Neural cell (in vitro differentiated cells): ENCODE measurements around the gene TNS3.

Experiments
- EP300 ChIP-seq: fragments of 450-650 bp; conservative IDR thresholded peaks from 2 replicates; pipeline ENCODE4 v1.6.1; 2014; ENCODE audit warnings: antibody characterized with exemption, mild to moderate bottlenecking, moderate library complexity; ENCODE audit not compliant: poor library complexity, severe bottlenecking
- EZH2 ChIP-seq: fragments of 200-600, 300-800 bp; shearing (Covaris generic), sonication (generic); IDR thresholded peaks from 2 replicates; pipeline ENCODE4 v1.6.1; 2014; ENCODE audit warnings: antibody characterized with exemption, low read length, borderline replicate concordance, mild to moderate bottlenecking; ENCODE audit not compliant: insufficient read depth, poor library complexity, severe bottlenecking
- MXI1 ChIP-seq: fragments of 450-650 bp; conservative IDR thresholded peaks from 2 replicates; pipeline ENCODE4 v1.6.1; 2014; ENCODE audit warnings: antibody characterized with exemption, mild to moderate bottlenecking; ENCODE audit not compliant: poor library complexity, severe bottlenecking
- POLR2AphosphoS5 ChIP-seq: IDR thresholded peaks from 2 replicates; pipeline ENCODE4 v1.6.1; 2012
- RAD21 ChIP-seq: fragments of 450-650 bp; conservative IDR thresholded peaks from 2 replicates; pipeline ENCODE4 v1.6.1; 2014; ENCODE audit warnings: antibody characterized with exemption, mild to moderate bottlenecking, moderate library complexity
- TAF1 ChIP-seq: IDR thresholded peaks from 2 replicates; pipeline ENCODE4 v1.6.1; 2012; ENCODE audit warnings: low read depth
- TF ChIP-seq, protein P1 (sequence below): fragments of 450-650 bp; IDR thresholded peaks from 2 replicates; pipeline ENCODE4 v1.5.1; 2014; ENCODE audit warnings: antibody characterized with exemption, mild to moderate bottlenecking, moderate library complexity; ENCODE audit not compliant: poor library complexity, severe bottlenecking
- TF ChIP-seq, protein P2 (sequence below): IDR thresholded peaks from 2 replicates; pipeline ENCODE4 v1.6.1; 2012; ENCODE audit warnings: borderline replicate concordance

DNA sequence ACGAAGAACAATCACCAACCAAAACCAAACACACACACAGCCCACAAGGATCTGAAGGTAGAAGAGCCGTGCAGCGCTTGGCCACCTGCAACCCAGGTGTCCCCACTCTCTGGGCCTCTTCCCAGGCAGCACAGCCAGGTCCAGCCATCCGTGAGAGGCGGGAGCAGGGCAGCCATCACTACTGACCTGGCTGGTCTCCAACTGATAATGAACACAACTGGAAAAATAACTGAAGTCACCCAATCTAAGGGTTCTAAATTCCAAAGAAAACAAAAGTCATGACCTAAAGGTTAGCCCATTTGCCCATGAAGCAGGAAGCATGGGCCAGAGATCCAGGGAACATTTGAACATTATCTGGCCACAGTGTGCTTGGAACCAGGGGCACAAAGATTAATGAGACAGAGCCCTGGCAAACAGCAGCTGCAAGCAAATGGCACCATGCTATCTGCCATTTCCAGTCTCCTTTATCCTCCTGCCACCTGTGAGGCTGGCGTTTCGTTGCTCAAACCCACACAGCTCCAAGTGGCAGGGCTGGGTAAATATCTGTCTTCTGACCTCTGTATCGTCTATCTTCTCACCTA, 207.9 kb downstream of the TNS3 start:
- TF ChIP-seq, protein P1, sequence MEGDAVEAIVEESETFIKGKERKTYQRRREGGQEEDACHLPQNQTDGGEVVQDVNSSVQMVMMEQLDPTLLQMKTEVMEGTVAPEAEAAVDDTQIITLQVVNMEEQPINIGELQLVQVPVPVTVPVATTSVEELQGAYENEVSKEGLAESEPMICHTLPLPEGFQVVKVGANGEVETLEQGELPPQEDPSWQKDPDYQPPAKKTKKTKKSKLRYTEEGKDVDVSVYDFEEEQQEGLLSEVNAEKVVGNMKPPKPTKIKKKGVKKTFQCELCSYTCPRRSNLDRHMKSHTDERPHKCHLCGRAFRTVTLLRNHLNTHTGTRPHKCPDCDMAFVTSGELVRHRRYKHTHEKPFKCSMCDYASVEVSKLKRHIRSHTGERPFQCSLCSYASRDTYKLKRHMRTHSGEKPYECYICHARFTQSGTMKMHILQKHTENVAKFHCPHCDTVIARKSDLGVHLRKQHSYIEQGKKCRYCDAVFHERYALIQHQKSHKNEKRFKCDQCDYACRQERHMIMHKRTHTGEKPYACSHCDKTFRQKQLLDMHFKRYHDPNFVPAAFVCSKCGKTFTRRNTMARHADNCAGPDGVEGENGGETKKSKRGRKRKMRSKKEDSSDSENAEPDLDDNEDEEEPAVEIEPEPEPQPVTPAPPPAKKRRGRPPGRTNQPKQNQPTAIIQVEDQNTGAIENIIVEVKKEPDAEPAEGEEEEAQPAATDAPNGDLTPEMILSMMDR, result no peak
- TF ChIP-seq TAF1 (no peak), MXI1 (no peak), EZH2 (no peak), POLR2AphosphoS5 (no peak), EP300 (no peak), RAD21 (no peak)
- TF ChIP-seq, protein P2, sequence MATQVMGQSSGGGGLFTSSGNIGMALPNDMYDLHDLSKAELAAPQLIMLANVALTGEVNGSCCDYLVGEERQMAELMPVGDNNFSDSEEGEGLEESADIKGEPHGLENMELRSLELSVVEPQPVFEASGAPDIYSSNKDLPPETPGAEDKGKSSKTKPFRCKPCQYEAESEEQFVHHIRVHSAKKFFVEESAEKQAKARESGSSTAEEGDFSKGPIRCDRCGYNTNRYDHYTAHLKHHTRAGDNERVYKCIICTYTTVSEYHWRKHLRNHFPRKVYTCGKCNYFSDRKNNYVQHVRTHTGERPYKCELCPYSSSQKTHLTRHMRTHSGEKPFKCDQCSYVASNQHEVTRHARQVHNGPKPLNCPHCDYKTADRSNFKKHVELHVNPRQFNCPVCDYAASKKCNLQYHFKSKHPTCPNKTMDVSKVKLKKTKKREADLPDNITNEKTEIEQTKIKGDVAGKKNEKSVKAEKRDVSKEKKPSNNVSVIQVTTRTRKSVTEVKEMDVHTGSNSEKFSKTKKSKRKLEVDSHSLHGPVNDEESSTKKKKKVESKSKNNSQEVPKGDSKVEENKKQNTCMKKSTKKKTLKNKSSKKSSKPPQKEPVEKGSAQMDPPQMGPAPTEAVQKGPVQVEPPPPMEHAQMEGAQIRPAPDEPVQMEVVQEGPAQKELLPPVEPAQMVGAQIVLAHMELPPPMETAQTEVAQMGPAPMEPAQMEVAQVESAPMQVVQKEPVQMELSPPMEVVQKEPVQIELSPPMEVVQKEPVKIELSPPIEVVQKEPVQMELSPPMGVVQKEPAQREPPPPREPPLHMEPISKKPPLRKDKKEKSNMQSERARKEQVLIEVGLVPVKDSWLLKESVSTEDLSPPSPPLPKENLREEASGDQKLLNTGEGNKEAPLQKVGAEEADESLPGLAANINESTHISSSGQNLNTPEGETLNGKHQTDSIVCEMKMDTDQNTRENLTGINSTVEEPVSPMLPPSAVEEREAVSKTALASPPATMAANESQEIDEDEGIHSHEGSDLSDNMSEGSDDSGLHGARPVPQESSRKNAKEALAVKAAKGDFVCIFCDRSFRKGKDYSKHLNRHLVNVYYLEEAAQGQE, result no peak
